Osteoblast (primary cell): ENCODE measurements around the gene COL6A3. TPM values are rescaled to one million over a fixed set of nuclear protein-coding genes. Genes with fewer than 3 reads are reported as not detected.

ENCODE experiments used
- DNase-seq: peaks from one replicate; pipeline ENCODE4 v3.0.0; 2011; ENCODE audit warnings: low spot score, mixed read lengths; ENCODE audit not compliant: insufficient read length; ENCODE audit errors: missing footprints
- H2AFZ ChIP-seq: 2 replicates; pipeline ENCODE4 v1.6.0; 2011; ENCODE audit warnings: mild to moderate bottlenecking, low read length
- H3K27ac ChIP-seq: 2 replicates; pipeline ENCODE4 v1.5.1; 2011; ENCODE audit warnings: mild to moderate bottlenecking, low read depth, low read length, moderate library complexity
- H3K27me3 ChIP-seq: 2 replicates; pipeline ENCODE4 v1.6.0; 2012; ENCODE audit warnings: mild to moderate bottlenecking, control low read depth, inconsistent platforms, low read length, moderate library complexity; ENCODE audit not compliant: insufficient read depth
- H3K36me3 ChIP-seq: 2 replicates; pipeline ENCODE4 v1.5.1; 2011; ENCODE audit warnings: mild to moderate bottlenecking, low read length, control low read depth, moderate library complexity; ENCODE audit not compliant: insufficient read depth
- H3K4me1 ChIP-seq: 2 replicates; pipeline ENCODE4 v1.5.1; 2011; ENCODE audit warnings: mild to moderate bottlenecking, low read length, control low read depth, moderate library complexity; ENCODE audit not compliant: insufficient read depth
- H3K4me2 ChIP-seq: 2 replicates; pipeline ENCODE4 v1.6.0; 2011; ENCODE audit warnings: mild to moderate bottlenecking, low read length; ENCODE audit not compliant: insufficient read depth
- H3K4me3 ChIP-seq: fragments of 200-600 bp; sonication (generic); 3 replicates; pipeline ENCODE4 v1.5.1; 2012; ENCODE audit warnings: mild to moderate bottlenecking, low read length, inconsistent platforms; ENCODE audit not compliant: insufficient read depth
- H3K79me2 ChIP-seq: 2 replicates; pipeline ENCODE4 v1.6.0; 2012; ENCODE audit warnings: mild to moderate bottlenecking, low read length, control low read depth, inconsistent platforms; ENCODE audit not compliant: insufficient read depth
- H3K9me3 ChIP-seq: 2 replicates; pipeline ENCODE4 v1.5.1; 2011; ENCODE audit warnings: low read depth, low read length, control low read depth
- H4K20me1 ChIP-seq: 2 replicates; pipeline ENCODE4 v1.6.0; 2012; ENCODE audit warnings: mild to moderate bottlenecking, low read length, control low read depth; ENCODE audit not compliant: insufficient read depth
- CTCF ChIP-seq: IDR thresholded peaks from 2 replicates; pipeline ENCODE4 v1.5.1; 2011; ENCODE audit warnings: mild to moderate bottlenecking, low read depth, low read length, moderate library complexity; ENCODE audit errors: extremely low read depth
- total RNA-seq: library from RNA; depleted of rRNA; stranded (reverse); fragments of >200 nt; gene quantifications from 2 replicates; pipeline ENCODE4 v1.2.3, GENCODE V29; 2012

The COL6A3 gene
- total RNA-seq, 1 donor, result 4,017 TPM

DNA sequence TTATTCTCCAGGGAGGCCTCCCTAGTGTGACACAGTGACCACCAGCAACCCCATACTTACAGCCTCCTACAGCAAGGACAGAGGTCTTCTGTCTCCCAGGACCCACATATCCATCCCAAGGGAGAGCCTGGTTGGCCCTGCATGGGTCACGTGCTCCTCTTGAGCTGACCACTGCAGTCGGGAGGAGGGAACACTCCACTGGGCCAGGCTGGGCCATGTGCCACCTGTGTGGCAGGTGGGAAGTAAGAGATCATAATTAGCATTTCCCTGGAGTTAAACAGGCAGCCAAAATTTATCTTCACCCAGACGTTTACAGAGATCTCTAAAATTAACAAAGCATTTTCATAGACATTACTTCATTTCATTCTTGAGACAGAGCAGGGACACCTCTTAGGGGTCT is 39.7 kb upstream of the COL6A3 start:
- H3K4me2 ChIP-seq, result no peak overlapping the region
- H3K79me2 ChIP-seq, result no peaks in the 10 kb centered on the region
- H3K9me3 ChIP-seq, result no peaks in the 10 kb centered on the region
- H3K27me3 ChIP-seq, result no peaks in the 10 kb centered on the region
- H3K36me3 ChIP-seq, result no peaks in the 10 kb centered on the region
- H3K4me3 ChIP-seq, result no peak overlapping the region
- H3K27ac ChIP-seq, result no peak overlapping the region
- no peak overlapping the region for H2AFZ ChIP-seq
- no peak for TF ChIP-seq CTCF
- no peak for DNase-seq
- peaks cover 53% of the 10 kb centered on the region for H3K4me1 ChIP-seq
- no peaks in the 10 kb centered on the region for H4K20me1 ChIP-seq

- DNase-seq, result peak; percentile 91
- H4K20me1 ChIP-seq, result no peaks in the 10 kb centered on the region
- H3K4me3 ChIP-seq, result no peak overlapping the region
- TF ChIP-seq CTCF, result no peak
- H3K9me3 ChIP-seq, result no peaks in the 10 kb centered on the region
- H2AFZ ChIP-seq, result peak overlapping the region; percentile 47
- H3K27me3 ChIP-seq, result no peaks in the 10 kb centered on the region
- H3K4me2 ChIP-seq, result peak overlapping the region; percentile 22
- H3K79me2 ChIP-seq, result no peaks in the 10 kb centered on the region
- H3K27ac ChIP-seq, result peak overlapping the region; percentile 64
- H3K36me3 ChIP-seq, result no peaks in the 10 kb centered on the region
- H3K4me1 ChIP-seq, result peaks cover 53% of the 10 kb centered on the region
Observed at GRCh38 chr2:237452861-237453260, 38.9 kb upstream of the COL6A3 start.

DNA sequence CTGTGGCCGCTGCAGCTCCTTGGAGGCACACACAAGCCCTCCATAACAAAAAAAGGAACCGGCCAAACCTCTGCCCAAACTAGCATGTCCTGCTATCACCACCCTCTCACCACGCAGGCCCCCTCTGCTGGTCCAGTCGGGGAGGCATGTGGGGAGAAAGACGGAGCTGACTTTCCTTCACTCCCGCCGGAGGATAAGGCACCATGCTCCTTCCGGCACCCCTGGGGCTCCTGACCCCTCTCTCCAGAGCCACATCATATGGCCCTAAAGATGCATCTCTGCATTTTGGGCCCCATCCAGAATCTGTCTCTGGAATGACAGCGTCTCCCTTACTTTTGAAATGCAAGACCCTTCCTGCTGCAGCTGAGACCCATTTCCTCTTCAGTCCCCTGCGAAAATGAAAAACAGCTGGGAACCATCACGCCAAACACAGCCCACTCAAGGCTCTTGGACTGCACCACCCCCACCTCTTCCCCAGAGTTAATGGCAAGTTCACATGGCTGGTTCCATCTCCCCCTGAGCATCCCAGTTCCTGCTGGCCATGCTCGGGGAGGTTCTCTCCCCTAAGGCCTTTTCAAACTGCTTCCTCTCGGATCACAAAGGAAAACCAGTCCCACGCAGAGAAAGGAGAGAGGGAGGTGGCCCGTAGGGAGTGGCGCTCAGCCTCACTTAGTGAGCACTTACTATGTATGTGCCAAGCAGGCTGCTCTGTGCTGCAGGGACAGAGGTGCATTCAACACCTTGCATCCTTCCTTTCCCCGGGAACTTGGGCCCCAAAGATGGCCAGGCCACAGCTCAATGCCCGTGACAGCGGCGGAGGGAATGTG is 37.9 kb upstream of the COL6A3 start:
- Histone ChIP-seq H3K4me3 (no peak overlapping the region), H4K20me1 (no peaks in the 10 kb centered on the region), H3K4me1 (peaks cover 50% of the 10 kb centered on the region), H3K27ac (peak overlapping the region; percentile 64), H3K9me3 (no peaks in the 10 kb centered on the region), H3K36me3 (no peaks in the 10 kb centered on the region), H3K27me3 (no peaks in the 10 kb centered on the region), H3K4me2 (peak overlapping the region; percentile 38), H3K79me2 (no peaks in the 10 kb centered on the region), H2AFZ (peak overlapping the region; percentile 73)
- peak; percentile 87 for DNase-seq
- peak; percentile 46 for TF ChIP-seq CTCF

DNA sequence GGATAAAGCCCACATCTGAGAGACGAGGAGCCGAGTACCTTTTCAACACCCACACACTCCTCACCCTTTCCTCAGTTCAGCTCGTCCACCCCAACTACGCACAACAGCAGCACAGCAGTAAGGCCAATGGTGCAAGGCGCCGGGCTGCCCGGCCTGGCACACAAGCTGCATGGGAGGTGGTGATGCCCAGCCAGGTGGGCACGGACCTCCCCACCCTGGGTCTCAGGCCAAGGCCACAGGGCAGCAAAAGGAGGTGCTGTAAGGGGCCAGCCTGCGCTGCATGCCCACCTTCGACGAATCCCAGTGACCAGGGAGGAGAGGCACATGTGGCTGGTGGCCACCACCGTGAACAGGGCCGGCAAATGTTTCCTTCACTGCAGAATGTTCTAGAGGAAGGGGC is 36.6 kb upstream of the COL6A3 start:
- H3K4me1 ChIP-seq, result peaks cover 37% of the 10 kb centered on the region
- H3K36me3 ChIP-seq, result no peaks in the 10 kb centered on the region
- no peak overlapping the region for H3K4me2 ChIP-seq
- TF ChIP-seq CTCF, result no peak
- no peak overlapping the region for H3K27ac ChIP-seq
- H3K79me2 ChIP-seq, result no peaks in the 10 kb centered on the region
- DNase-seq, result no peak
- no peaks in the 10 kb centered on the region for H4K20me1 ChIP-seq
- no peak overlapping the region for H2AFZ ChIP-seq
- H3K27me3 ChIP-seq, result no peaks in the 10 kb centered on the region
- no peak overlapping the region for H3K4me3 ChIP-seq
- no peaks in the 10 kb centered on the region for H3K9me3 ChIP-seq
